ENCODE measurements around the gene ADNP.

Gene ADNP

DNA sequence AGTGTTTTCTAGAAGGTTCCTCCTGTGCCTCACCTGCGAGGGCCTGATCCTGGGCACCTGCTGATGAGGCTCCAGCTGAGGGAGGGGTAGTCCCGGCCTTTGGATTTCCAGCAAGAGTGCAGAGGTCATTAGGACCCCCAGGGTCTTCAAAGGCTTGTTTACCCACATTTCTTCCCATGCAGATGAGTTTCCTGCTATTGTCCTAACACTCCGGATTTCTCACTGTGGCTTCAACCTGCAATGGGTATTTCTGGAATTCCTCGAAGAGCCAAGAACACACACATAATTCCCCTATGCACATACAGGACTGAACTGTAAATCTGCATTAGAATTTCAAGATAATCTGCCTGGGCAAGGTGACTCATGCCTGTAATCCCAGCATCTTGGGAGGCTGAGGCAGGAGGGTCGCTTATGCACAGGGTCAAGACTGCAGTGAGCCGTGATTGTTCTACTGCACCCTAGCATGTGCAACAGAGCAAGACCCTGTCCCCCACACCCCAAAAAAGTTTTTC is 53.9 kb downstream of the ADNP start:
- no peak for DNase-seq
- TF ChIP-seq CTCF (IDR thresholded peaks at IDR 0.05; ENCODE audit: low read depth, low read length) = no peak
- H3K27me3 ChIP-seq (ENCODE audit: insufficient read depth, low read depth, severe bottlenecking) = no peaks in the 10 kb centered on the region
- H3K27ac ChIP-seq = no peak overlapping the region
- H3K4me3 ChIP-seq (ENCODE audit: low read depth, low read length) = no peak overlapping the region
- H3K9me3 ChIP-seq (ENCODE audit: severe bottlenecking) = no peaks in the 10 kb centered on the region
- H3K36me3 ChIP-seq = no peaks in the 10 kb centered on the region

DNA sequence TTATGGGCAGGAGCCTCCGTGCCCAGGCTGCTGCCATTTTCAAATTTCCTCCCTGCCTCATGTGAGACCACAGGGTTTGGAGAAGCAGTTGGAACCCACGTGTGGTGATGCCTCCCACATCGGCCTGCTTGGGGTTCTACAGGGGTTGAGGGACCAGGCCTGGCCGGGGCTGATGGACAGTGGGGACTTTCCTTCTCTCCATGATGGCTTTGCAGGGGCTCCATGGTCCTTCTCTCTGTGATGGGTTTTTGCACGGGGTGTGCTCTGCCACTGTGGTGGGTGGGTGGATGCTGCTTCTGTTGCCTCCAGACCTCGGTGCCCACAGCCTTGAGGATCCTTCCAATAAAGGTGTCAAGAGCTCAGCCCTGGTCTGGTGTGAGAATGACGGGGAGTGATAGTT is 54.4 kb downstream of the ADNP start:
- no peaks in the 10 kb centered on the region for H3K36me3 ChIP-seq
- TF ChIP-seq CTCF (IDR thresholded peaks at IDR 0.05; ENCODE audit: low read depth, low read length) = no peak
- H3K27ac ChIP-seq = no peak overlapping the region
- H3K4me3 ChIP-seq (ENCODE audit: low read depth, low read length) = no peak overlapping the region
- no peak for DNase-seq
- H3K9me3 ChIP-seq (ENCODE audit: severe bottlenecking) = no peaks in the 10 kb centered on the region
- no peaks in the 10 kb centered on the region for H3K27me3 ChIP-seq (ENCODE audit: insufficient read depth, low read depth, severe bottlenecking)

- no peaks in the 10 kb centered on the region for H3K36me3 ChIP-seq
- TF ChIP-seq CTCF (IDR thresholded peaks at IDR 0.05; ENCODE audit: low read depth, low read length) = no peak
Measured at GRCh38 chr20:50876063-50876685, 55.1 kb downstream of the ADNP start.

GRCh38 chr20:50874758-50875665 is 56.2 kb downstream of the ADNP start:
- no peaks in the 10 kb centered on the region for H3K36me3 ChIP-seq
- no peak for DNase-seq
- H3K9me3 ChIP-seq (ENCODE audit: severe bottlenecking) = no peaks in the 10 kb centered on the region
- H3K27ac ChIP-seq = no peak overlapping the region
- H3K27me3 ChIP-seq (ENCODE audit: insufficient read depth, low read depth, severe bottlenecking) = no peaks in the 10 kb centered on the region
- TF ChIP-seq CTCF (IDR thresholded peaks at IDR 0.05; ENCODE audit: low read depth, low read length) = no peak
- no peak overlapping the region for H3K4me3 ChIP-seq (ENCODE audit: low read depth, low read length)

More at GRCh38 chr20:50876063-50876685, 55.1 kb downstream of the ADNP start:
- no peaks in the 10 kb centered on the region for H3K9me3 ChIP-seq (ENCODE audit: severe bottlenecking)
- no peak for DNase-seq
- no peaks in the 10 kb centered on the region for H3K27me3 ChIP-seq (ENCODE audit: insufficient read depth, low read depth, severe bottlenecking)
- no peak overlapping the region for H3K4me3 ChIP-seq (ENCODE audit: low read depth, low read length)
- no peak overlapping the region for H3K27ac ChIP-seq

DNA sequence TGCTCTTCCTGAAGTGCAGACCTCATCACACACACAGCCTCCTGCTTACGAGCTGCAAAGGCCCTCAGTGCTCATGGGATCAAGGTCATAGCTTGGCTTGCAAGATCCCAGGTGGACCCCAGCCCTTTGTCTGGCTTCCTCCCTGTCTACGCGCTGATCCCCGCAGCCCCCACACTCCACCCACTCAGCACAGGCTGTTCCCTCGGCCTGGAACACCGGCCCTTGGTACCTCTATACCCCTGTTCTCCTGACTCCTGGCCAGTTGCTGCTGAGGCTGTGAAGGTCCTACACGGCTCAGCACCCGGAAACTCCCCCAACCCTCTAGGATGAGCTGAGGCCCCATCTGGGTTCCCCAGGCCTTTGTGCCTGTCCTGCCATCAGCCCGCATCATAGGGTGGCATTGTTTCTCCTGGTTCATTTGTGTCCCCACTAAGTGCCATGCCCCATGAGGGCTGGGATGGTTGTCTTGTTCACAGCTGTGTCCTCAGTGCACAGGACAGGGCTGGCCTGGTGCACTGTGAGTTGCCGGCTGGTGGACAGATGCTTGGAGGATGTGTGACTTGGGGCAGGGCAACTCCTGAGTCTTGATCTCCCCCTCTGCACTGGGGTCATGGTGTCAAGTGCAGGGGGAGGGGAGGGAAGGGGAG is 57.0 kb downstream of the ADNP start:
- Histone ChIP-seq H3K4me3 (ENCODE audit: low read depth, low read length) (no peak overlapping the region), H3K36me3 (no peaks in the 10 kb centered on the region), H3K27me3 (ENCODE audit: insufficient read depth, low read depth, severe bottlenecking) (no peaks in the 10 kb centered on the region), H3K27ac (no peak overlapping the region), H3K9me3 (ENCODE audit: severe bottlenecking) (no peaks in the 10 kb centered on the region)
- no peak for DNase-seq
- no peak for TF ChIP-seq CTCF (IDR thresholded peaks at IDR 0.05; ENCODE audit: low read depth, low read length)
